Neuron (in vitro differentiated cells): ENCODE measurements around the gene C2CD5.

ENCODE experiments used
- H2AFZ ChIP-seq: one replicate; pipeline ENCODE4 v1.6.1; 2013; ENCODE audit warnings: low read depth, mild to moderate bottlenecking, inconsistent platforms, low read length, moderate library complexity
- H3K27me3 ChIP-seq: one replicate; pipeline ENCODE4 v1.6.1; 2013; ENCODE audit warnings: low read length; ENCODE audit not compliant: insufficient read depth
- H3K36me3 ChIP-seq: one replicate; pipeline ENCODE4 v1.6.1; 2013; ENCODE audit warnings: low read length; ENCODE audit not compliant: insufficient read depth
- H3K4me1 ChIP-seq: one replicate; pipeline ENCODE4 v1.6.1; 2013; ENCODE audit warnings: low read length; ENCODE audit not compliant: insufficient read depth
- H3K4me3 ChIP-seq: 2 replicates; pipeline ENCODE4 v1.5.1; 2013; ENCODE audit warnings: mild to moderate bottlenecking, low read length, moderate library complexity
- H3K9me3 ChIP-seq: one replicate; pipeline ENCODE4 v1.6.1; 2013; ENCODE audit warnings: low read length

Gene C2CD5

GRCh38 chr12:22531205-22531604 lies 13.1 kb downstream of the C2CD5 start:
- Histone ChIP-seq H3K27me3 (no peaks in the 10 kb centered on the region), H3K4me1 (no peaks in the 10 kb centered on the region), H3K9me3 (peaks cover 11% of the 10 kb centered on the region), H3K36me3 (peaks cover 45% of the 10 kb centered on the region), H2AFZ (no peak overlapping the region), H3K4me3 (no peak overlapping the region)

GRCh38 chr12:22529281-22530060 lies 14.9 kb downstream of the C2CD5 start:
- Histone ChIP-seq H3K4me1 (no peaks in the 10 kb centered on the region), H3K9me3 (peaks cover 11% of the 10 kb centered on the region), H2AFZ (no peak overlapping the region), H3K36me3 (peaks cover 48% of the 10 kb centered on the region), H3K27me3 (no peaks in the 10 kb centered on the region), H3K4me3 (no peak overlapping the region)

- peaks cover 8% of the 10 kb centered on the region for H3K9me3 ChIP-seq
- H3K36me3 ChIP-seq = peaks cover 50% of the 10 kb centered on the region
- H2AFZ ChIP-seq = no peak overlapping the region
- H3K27me3 ChIP-seq = no peaks in the 10 kb centered on the region
- H3K4me1 ChIP-seq = no peaks in the 10 kb centered on the region
- no peak overlapping the region for H3K4me3 ChIP-seq
Measured at GRCh38 chr12:22527999-22528398, 16.3 kb downstream of the C2CD5 start.

- H3K9me3 ChIP-seq = peaks cover 3% of the 10 kb centered on the region
- no peaks in the 10 kb centered on the region for H3K27me3 ChIP-seq
- no peak overlapping the region for H2AFZ ChIP-seq
- H3K4me1 ChIP-seq = no peaks in the 10 kb centered on the region
- H3K4me3 ChIP-seq = no peak overlapping the region
- peaks cover 51% of the 10 kb centered on the region for H3K36me3 ChIP-seq
Measured at GRCh38 chr12:22526836-22527235, 17.5 kb downstream of the C2CD5 start.

- Histone ChIP-seq H3K4me1 (no peaks in the 10 kb centered on the region), H2AFZ (no peak overlapping the region), H3K27me3 (no peaks in the 10 kb centered on the region), H3K4me3 (no peak overlapping the region), H3K36me3 (peaks cover 47% of the 10 kb centered on the region), H3K9me3 (no peaks in the 10 kb centered on the region)
Measured at GRCh38 chr12:22525426-22525825, 18.9 kb downstream of the C2CD5 start.

- no peaks in the 10 kb centered on the region for H3K9me3 ChIP-seq
- H3K27me3 ChIP-seq = no peaks in the 10 kb centered on the region
- H2AFZ ChIP-seq = no peak overlapping the region
- peaks cover 43% of the 10 kb centered on the region for H3K36me3 ChIP-seq
- no peak overlapping the region for H3K4me3 ChIP-seq
- H3K4me1 ChIP-seq = no peaks in the 10 kb centered on the region
Measured at GRCh38 chr12:22518998-22519397, 25.3 kb downstream of the C2CD5 start.

GRCh38 chr12:22518060-22518719 lies 26.2 kb downstream of the C2CD5 start:
- no peak overlapping the region for H2AFZ ChIP-seq
- no peaks in the 10 kb centered on the region for H3K27me3 ChIP-seq
- H3K9me3 ChIP-seq = no peaks in the 10 kb centered on the region
- peaks cover 44% of the 10 kb centered on the region for H3K36me3 ChIP-seq
- no peaks in the 10 kb centered on the region for H3K4me1 ChIP-seq
- H3K4me3 ChIP-seq = no peak overlapping the region

GRCh38 chr12:22514875-22515274 lies 29.5 kb downstream of the C2CD5 start:
- H3K4me1 ChIP-seq = no peaks in the 10 kb centered on the region
- no peak overlapping the region for H2AFZ ChIP-seq
- H3K27me3 ChIP-seq = no peaks in the 10 kb centered on the region
- H3K4me3 ChIP-seq = no peak overlapping the region
- H3K9me3 ChIP-seq = no peaks in the 10 kb centered on the region
- H3K36me3 ChIP-seq = peaks cover 41% of the 10 kb centered on the region

GRCh38 chr12:22505826-22506225 lies 38.5 kb downstream of the C2CD5 start:
- Histone ChIP-seq H3K4me3 (no peak overlapping the region), H3K4me1 (no peaks in the 10 kb centered on the region), H3K36me3 (peaks cover 20% of the 10 kb centered on the region), H3K27me3 (no peaks in the 10 kb centered on the region), H2AFZ (no peak overlapping the region), H3K9me3 (no peaks in the 10 kb centered on the region)

GRCh38 chr12:22500100-22500499 lies 44.2 kb downstream of the C2CD5 start:
- H3K9me3 ChIP-seq = no peaks in the 10 kb centered on the region
- H3K4me3 ChIP-seq = no peak overlapping the region
- H2AFZ ChIP-seq = no peak overlapping the region
- H3K36me3 ChIP-seq = peaks cover 13% of the 10 kb centered on the region
- no peaks in the 10 kb centered on the region for H3K4me1 ChIP-seq
- no peaks in the 10 kb centered on the region for H3K27me3 ChIP-seq

- Histone ChIP-seq H3K4me3 (no peak overlapping the region), H3K4me1 (no peaks in the 10 kb centered on the region), H3K9me3 (no peaks in the 10 kb centered on the region), H3K27me3 (no peaks in the 10 kb centered on the region), H2AFZ (no peak overlapping the region), H3K36me3 (peaks cover 10% of the 10 kb centered on the region)
Measured at GRCh38 chr12:22499445-22499844, 44.9 kb downstream of the C2CD5 start.

GRCh38 chr12:22494319-22494718 lies 50.0 kb downstream of the C2CD5 start:
- peaks cover 36% of the 10 kb centered on the region for H3K36me3 ChIP-seq

GRCh38 chr12:22491034-22491433 lies 53.3 kb downstream of the C2CD5 start:
- H3K4me3 ChIP-seq = no peak overlapping the region
- H3K36me3 ChIP-seq = peaks cover 43% of the 10 kb centered on the region
- H2AFZ ChIP-seq = no peak overlapping the region
- no peaks in the 10 kb centered on the region for H3K4me1 ChIP-seq
- no peaks in the 10 kb centered on the region for H3K27me3 ChIP-seq
- H3K9me3 ChIP-seq = no peaks in the 10 kb centered on the region

More at GRCh38 chr12:22494319-22494718, 50.0 kb downstream of the C2CD5 start:
- Histone ChIP-seq H3K9me3 (no peaks in the 10 kb centered on the region), H2AFZ (no peak overlapping the region), H3K4me3 (no peak overlapping the region), H3K27me3 (no peaks in the 10 kb centered on the region), H3K4me1 (no peaks in the 10 kb centered on the region)
